K562 (cell line): ENCODE measurements around the gene FXYD1. TPM values are rescaled to one million over a fixed set of nuclear protein-coding genes. Genes with fewer than 3 reads are reported as not detected.

Experiments used
- ATAC-seq: fragments of 200-7000 bp; cut with Tn5 transposase; 3 replicates; pipeline ENCODE4 v1.9.1; 2020; ENCODE audit warnings: moderate library complexity
- BruUV-seq: library from RNA; stranded (reverse); fragments of 400-500 nt; replicated peaks from 2 replicates; lab custom pipeline; 2021; lab: Mats Ljungman, UMichigan
- CTCF ChIA-PET: fragments of 300-600 bp; formaldehyde crosslinking; extraction: SDS; loops from one replicate; lab custom pipeline; 2021; ENCODE audit warnings: low intra/inter-chr PET ratio; lab: Yijun Ruan, JAX
- POLR2A ChIA-PET: fragments of 300-600, 350-650 bp; sonication (Branson Sonifier 250); formaldehyde crosslinking; extraction: SDS; loops from one replicate; lab custom pipeline; 2021; ENCODE audit warnings: antibody characterized with exemption, inconsistent platforms; lab: Yijun Ruan, JAX
- DNase-seq, 4 experiments: peaks; one replicate each; pipeline versions ENCODE4 v3.0.0 to v3.0.0-alpha.2; 2011 to 2018; ENCODE audit warnings: low spot score in 3 of 4, mixed read lengths in 3 of 4; ENCODE audit errors: extremely low read depth in 1 of 4
- FAIRE-seq: peaks from 2 replicates; lab custom pipeline; 2011; peaks lifted over from hg19 to GRCh38; lab: Jason Lieb, UNC
- H2AFZ ChIP-seq: 2 replicates; pipeline ENCODE4 v1.6.0; 2011; ENCODE audit warnings: low read depth, low read length, control low read depth, inconsistent platforms
- H3K27ac ChIP-seq: fragments of 200-600 bp; 3 replicates; pipeline ENCODE4 v1.8.0; 2011; ENCODE audit warnings: low read depth, mild to moderate bottlenecking, control low read depth, inconsistent platforms, low read length, moderate library complexity, mixed read lengths; ENCODE audit errors: extremely low read depth
- H3K27me3 ChIP-seq, 2 experiments: fragments of 300-600 bp in 1 of 2; 2 replicates in 1 of 2; 3 replicates in 1 of 2; pipeline versions ENCODE4 v1.6.0 to v1.8.0; 2011; ENCODE audit warnings: inconsistent platforms in 2 of 2, low read length in 2 of 2, mild to moderate bottlenecking in 1 of 2, mixed read lengths in 1 of 2, moderate library complexity in 1 of 2; ENCODE audit not compliant: control insufficient read depth in 2 of 2, insufficient read depth in 2 of 2
- H3K36me3 ChIP-seq: fragments of 300-600 bp; 3 replicates; pipeline ENCODE4 v1.8.0; 2011; ENCODE audit warnings: mild to moderate bottlenecking, low read length, inconsistent platforms; ENCODE audit not compliant: control insufficient read depth, insufficient read depth
- H3K4me1 ChIP-seq, 2 experiments: fragments of 200-600 bp in 1 of 2; replicated peaks in 1 of 2; 2 replicates in 1 of 2; 3 replicates in 1 of 2; pipeline versions ENCODE4 v1.5.1 to v1.8.0; 2011; ENCODE audit warnings: inconsistent platforms in 2 of 2, low read length in 2 of 2, mild to moderate bottlenecking in 1 of 2, mixed read lengths in 1 of 2, moderate library complexity in 1 of 2; ENCODE audit not compliant: control insufficient read depth in 2 of 2, insufficient read depth in 2 of 2
- H3K4me2 ChIP-seq: 2 replicates; pipeline ENCODE4 v1.6.1; 2011; ENCODE audit warnings: low read length, control low read depth, inconsistent platforms, mixed read lengths; ENCODE audit not compliant: insufficient read depth
- H3K4me3 ChIP-seq: fragments of 200-600 bp; sonication (generic), shearing (Covaris generic); 2 replicates; pipeline ENCODE4 v1.5.1; 2016; ENCODE audit warnings: control low read depth, inconsistent platforms
- H3K79me2 ChIP-seq: fragments of 200-600 bp; 3 replicates; pipeline ENCODE4 v1.8.0; 2011; ENCODE audit warnings: low read length, inconsistent platforms; ENCODE audit not compliant: control insufficient read depth, insufficient read depth
- H3K9ac ChIP-seq, 2 experiments: 2 replicates each; pipeline versions ENCODE4 v1.6.0 to v1.6.1; 2011; ENCODE audit warnings: low read depth in 2 of 2, low read length in 2 of 2, control low read depth in 1 of 2, inconsistent platforms in 1 of 2, mild to moderate bottlenecking in 1 of 2, mixed read lengths in 1 of 2; ENCODE audit not compliant: insufficient read depth in 1 of 2
- H3K9me1 ChIP-seq: one replicate; pipeline ENCODE4 v1.6.0; 2011; ENCODE audit warnings: inconsistent platforms, mild to moderate bottlenecking, low read length, moderate library complexity; ENCODE audit not compliant: control insufficient read depth, insufficient read depth
- H3K9me3 ChIP-seq: replicated peaks from 2 replicates; pipeline ENCODE4 v1.5.1; 2011; ENCODE audit warnings: low read depth, low read length, inconsistent platforms; ENCODE audit not compliant: control insufficient read depth, insufficient read depth
- H4K20me1 ChIP-seq: replicated peaks from 2 replicates; pipeline ENCODE4 v1.6.1; 2011; ENCODE audit warnings: low read length, inconsistent platforms, mixed read lengths; ENCODE audit not compliant: control insufficient read depth, insufficient read depth
- CEBPB ChIP-seq: fragments of 450-650 bp; IDR thresholded peaks from 2 replicates; pipeline ENCODE4 v1.6.1; 2016; ENCODE audit warnings: missing genetic modification characterization, missing compliant biosample characterization
- XRCC4 ChIP-seq: IDR thresholded peaks from one replicate; pipeline ENCODE4 v1.6.1; 2011; ENCODE audit not compliant: insufficient read depth, insufficient read length; ENCODE audit errors: extremely low read depth
- ZNF583 ChIP-seq: fragments of 250-450 bp; sonication (Bioruptor Pico); IDR thresholded peaks from 2 replicates; pipeline ENCODE4 v1.4.0; 2020
- ZSCAN29 ChIP-seq: fragments of 450-650 bp; IDR thresholded peaks from 2 replicates; pipeline ENCODE4 v1.6.1; 2017
- WGBS: fragments of 100-300 bp; shearing (Covaris generic); methylation state at CpG from one replicate; pipeline ENCODE4 v1.1.6; 2016; ENCODE audit warnings: low coverage, mixed read lengths; ENCODE audit not compliant: insufficient coverage; ENCODE audit errors: missing lambda C conversion rate; 5-methylcytosine and 5-hydroxymethylcytosine counted together
- in situ Hi-C: fragments of 300-500 bp; cut with MboI; formaldehyde crosslinking; loops from 4 replicates; pipeline ENCODE4 v1.15.0; 2018; ENCODE audit warnings: inconsistent platforms, mixed read lengths
- intact Hi-C: fragments of 100-400 bp; cut with micrococcal nuclease; formaldehyde crosslinking; loops from 2 replicates; pipeline ENCODE4 v1.14.2; 2022
- polyA plus RNA-seq, 8 experiments: library from polyadenylated mRNA; depleted of rRNA in 4 of 8; stranded (reverse) in 5 of 8; unstranded in 3 of 8; fragments of >200 nt; fragmentation: Nextera tagmentation in 2 of 8; fragmentation: Illumina TruSeq in 1 of 8; extraction: Ambion mirVana in 2 of 8; extraction: Trizol in 1 of 8; gene quantifications; 2 replicates each; pipeline versions ENCODE4 v1.2.1 to v1.2.3, GENCODE V29; 2011 to 2014; ENCODE audit warnings: inconsistent platforms in 1 of 8, missing spikeins in 1 of 8
- total RNA-seq, 7 experiments: library from RNA; depleted of rRNA in 6 of 7; stranded (reverse); fragments of >200 nt in 6 of 7; fragmentation: Illumina TruSeq in 2 of 7; extraction: Trizol in 2 of 7; gene quantifications; 2 replicates each; pipeline versions ENCODE4 v1.2.1 to v1.2.3, GENCODE V29; 2011 to 2021; ENCODE audit warnings: low replicate concordance in 1 of 7

FXYD1 gene
- total and polyA plus RNA-seq, 9 of the 15 experiments (the other 6 are each of a cell fraction or from before 2014, with no cell fraction given), result 0.40 to 3.2 (median 1.8) TPM; not detected in 3

DNA sequence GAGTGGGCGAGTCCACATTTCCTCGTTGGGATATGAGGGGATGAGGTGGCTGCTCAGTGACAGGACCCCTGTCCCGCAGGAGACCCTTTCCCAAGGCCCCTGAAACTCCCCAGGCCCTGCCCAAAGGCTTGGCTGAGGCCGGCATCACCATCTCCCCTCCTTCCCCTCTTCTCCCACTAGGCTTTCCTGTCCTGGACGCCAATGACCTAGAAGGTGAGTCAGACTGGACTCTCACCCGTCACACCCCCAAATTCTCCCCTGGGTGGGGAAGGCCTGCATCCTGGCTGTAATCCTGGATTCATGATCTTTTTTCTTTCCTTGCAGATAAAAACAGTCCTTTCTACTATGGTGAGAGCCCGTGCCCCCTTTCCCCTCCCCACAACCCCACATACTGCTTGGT, 17.7 kb upstream of the FXYD1 start:
- Histone ChIP-seq H3K27ac (no peak overlapping the region), H3K9ac (0 out of 4 replicates have a peak overlapping the region, but pooled peaks of 1 of the 2 experiments have one; percentile 7)
- CTCF ChIA-PET, result interaction anchor here (0.6 kb wide), 1 partner anchor 89 kb away, joined by 3 read pairs; no protein-coding TSS in a partner anchor

DNA sequence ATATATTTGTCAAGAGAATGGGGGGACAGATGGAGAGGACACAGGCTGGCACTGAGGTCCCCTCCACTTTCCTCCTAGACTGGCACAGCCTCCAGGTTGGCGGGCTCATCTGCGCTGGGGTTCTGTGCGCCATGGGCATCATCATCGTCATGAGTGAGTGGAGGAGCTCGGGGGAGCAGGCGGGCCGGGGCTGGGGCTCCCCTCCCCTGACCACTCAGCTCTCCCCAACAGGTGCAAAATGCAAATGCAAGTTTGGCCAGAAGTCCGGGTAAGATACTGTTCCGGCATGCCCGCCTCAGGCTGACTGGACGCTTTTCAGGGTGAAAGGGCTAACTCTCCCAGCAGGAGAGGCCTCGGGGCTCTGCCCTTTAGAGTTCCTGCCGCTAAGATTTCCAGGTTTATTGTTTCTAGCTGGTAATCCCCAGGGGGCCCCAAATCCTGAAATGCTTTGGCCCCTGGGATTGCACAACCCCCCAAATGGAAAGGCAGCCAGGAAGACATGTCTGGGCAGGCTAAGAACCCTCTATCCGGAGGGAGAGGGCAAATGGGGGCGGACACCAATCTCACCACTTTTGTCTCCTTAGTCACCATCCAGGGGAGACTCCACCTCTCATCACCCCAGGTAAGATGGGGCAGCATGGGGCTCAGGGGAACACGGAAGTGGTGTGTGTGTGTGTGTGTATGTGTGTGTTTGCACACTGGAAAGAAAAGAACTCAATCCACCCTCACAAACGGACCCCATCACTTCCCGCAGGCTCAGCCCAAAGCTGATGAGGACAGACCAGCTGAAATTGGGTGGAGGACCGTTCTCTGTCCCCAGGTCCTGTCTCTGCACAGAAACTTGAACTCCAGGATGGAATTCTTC, 15.7 kb upstream of the FXYD1 start:
- 54% methylated on average over 16 of the region's 19 CpGs for WGBS
- Histone ChIP-seq H2AFZ (no peak overlapping the region), H3K79me2 (no peaks in the 10 kb centered on the region), H3K27ac (no peak overlapping the region), H3K9ac (no peak overlapping the region; a peak in 1 of 4 replicates), H3K4me2 (no peak overlapping the region), H3K36me3 (no peaks in the 10 kb centered on the region), H3K27me3 (peaks cover 0 to 4% of the 10 kb centered on the region in 2 experiments; a peak in 1 of 5 replicates), H3K4me3 (no peak overlapping the region), H3K9me1 (no peaks in the 10 kb centered on the region), H4K20me1 (no peaks in the 10 kb centered on the region), H3K9me3 (no peaks in the 10 kb centered on the region), H3K4me1 (peaks cover 8 to 46% of the 10 kb centered on the region in 2 experiments; a peak in 4 of 5 replicates)
- ATAC-seq (no peak), FAIRE-seq (peak; percentile 40), DNase-seq (no peak)
- TF ChIP-seq CEBPB (tag) (peak; percentile 59; the same call in 1 of the 2 replicates), ZSCAN29 (no peak), ZNF583 (no peak)
- no TSS peak for BruUV-seq
- ChIA-PET CTCF (no interaction called here), POLR2A (interaction anchor here (0.7 to 0.8 kb wide), 2 partner anchors 18 to 113 kb away, joined by 3 read pairs; no protein-coding TSS in a partner anchor)
- intact Hi-C loops, result no loop called here
- in situ Hi-C loops, result no loop called here

More for the DNA sequence above, 17.7 kb upstream of the FXYD1 start:
- no TSS peak for BruUV-seq
- H3K36me3 ChIP-seq, result no peaks in the 10 kb centered on the region
- in situ Hi-C loops (no loop called here), intact Hi-C loops (no loop called here)
- H3K9me1 ChIP-seq, result no peaks in the 10 kb centered on the region
- no peak for FAIRE-seq
- H3K27me3 ChIP-seq, result peaks cover 0 to 13% of the 10 kb centered on the region in 2 experiments; a peak in 3 of 5 replicates
- no peak for DNase-seq
- TF ChIP-seq XRCC4, result no peak
- H3K4me1 ChIP-seq, result peaks cover 13 to 49% of the 10 kb centered on the region in 2 experiments; a peak in 4 of 5 replicates
- POLR2A ChIA-PET, result no interaction called here
- H3K79me2 ChIP-seq, result no peaks in the 10 kb centered on the region
- no peaks in the 10 kb centered on the region for H4K20me1 ChIP-seq
- H3K4me2 ChIP-seq, result no peak overlapping the region
- H3K9me3 ChIP-seq, result no peaks in the 10 kb centered on the region
- no peak overlapping the region for H2AFZ ChIP-seq
- WGBS, result 45% methylated on average over 6 of the region's 7 CpGs
- ATAC-seq, result no peak
- H3K4me3 ChIP-seq, result no peak overlapping the region
